IMR-90 (cell line): ENCODE measurements around the gene CDK14. TPM values are rescaled to one million over a fixed set of nuclear protein-coding genes. Genes with fewer than 3 reads are reported as not detected.

Experiments
- ATAC-seq: fragments of 200-7000 bp; cut with Tn5 transposase; 2 replicates; pipeline ENCODE4 v1.9.1; 2020; ENCODE audit warnings: low read depth, mild to moderate bottlenecking, moderate library complexity
- BruUV-seq: library from RNA; stranded (reverse); fragments of 400-500 nt; replicated peaks from 2 replicates; lab custom pipeline; 2021; lab: Mats Ljungman, UMichigan
- CTCF ChIA-PET: fragments of 300-600 bp; formaldehyde crosslinking; extraction: SDS; loops from one replicate; lab custom pipeline; 2021; ENCODE audit warnings: antibody characterized with exemption; lab: Yijun Ruan, JAX
- POLR2A ChIA-PET: fragments of 300-600 bp; sonication (Branson Sonifier 250); formaldehyde crosslinking; loops from one replicate; lab custom pipeline; 2022; ENCODE audit warnings: antibody characterized with exemption; ENCODE audit not compliant: unreplicated experiment; lab: Charles Lee
- DNase-seq: peaks from one replicate; pipeline ENCODE4 v3.0.0; 2013
- H2AFZ ChIP-seq: replicated peaks from 2 replicates; pipeline ENCODE3; 2013; ENCODE audit warnings: low read length, mild to moderate bottlenecking; ENCODE audit not compliant: poor library complexity
- H2AK5ac ChIP-seq: 2 replicates; pipeline ENCODE4 v1.6.1; 2013; ENCODE audit warnings: low read depth, low read length, inconsistent platforms
- H2AK9ac ChIP-seq: replicated peaks from 2 replicates; pipeline ENCODE3; 2013; ENCODE audit warnings: mild to moderate bottlenecking, low read depth, low read length, moderate library complexity; ENCODE audit not compliant: poor library complexity
- H2BK120ac ChIP-seq: 2 replicates; pipeline ENCODE4 v1.6.1; 2013; ENCODE audit warnings: low read depth, low read length, inconsistent platforms
- H2BK15ac ChIP-seq: 3 replicates; pipeline ENCODE4 v1.6.1; 2013; ENCODE audit warnings: low read depth, low read length, inconsistent platforms
- H2BK20ac ChIP-seq: 2 replicates; pipeline ENCODE4 v1.6.1; 2013; ENCODE audit warnings: low read depth, mild to moderate bottlenecking, inconsistent platforms, low read length, moderate library complexity
- H2BK5ac ChIP-seq: 2 replicates; pipeline ENCODE4 v1.6.1; 2013; ENCODE audit warnings: mild to moderate bottlenecking, low read depth, low read length, inconsistent platforms; ENCODE audit not compliant: poor library complexity, severe bottlenecking
- H3K14ac ChIP-seq: replicated peaks from 2 replicates; pipeline ENCODE4 v1.6.1; 2013; ENCODE audit warnings: low read depth, low read length, inconsistent platforms
- H3K18ac ChIP-seq: 2 replicates; pipeline ENCODE4 v1.6.1; 2013; ENCODE audit warnings: low read depth, low read length, control low read depth
- H3K23ac ChIP-seq: 2 replicates; pipeline ENCODE4 v1.6.1; 2013; ENCODE audit warnings: low read depth, low read length, inconsistent platforms
- H3K27ac ChIP-seq: 2 replicates; pipeline ENCODE4 v1.5.1; 2013; ENCODE audit warnings: mild to moderate bottlenecking, control low read depth, low read length; ENCODE audit not compliant: insufficient read depth
- H3K27me3 ChIP-seq: 2 replicates; pipeline ENCODE4 v1.6.1; 2013; ENCODE audit warnings: low read length; ENCODE audit not compliant: control insufficient read depth, insufficient read depth
- H3K36me3 ChIP-seq: 2 replicates; pipeline ENCODE4 v1.6.1; 2013; ENCODE audit warnings: low read length, mixed read lengths; ENCODE audit not compliant: control insufficient read depth, insufficient read depth
- H3K4ac ChIP-seq: 2 replicates; pipeline ENCODE4 v1.6.1; 2013; ENCODE audit warnings: low read depth, low read length, inconsistent platforms
- H3K4me1 ChIP-seq: 2 replicates; pipeline ENCODE4 v1.6.1; 2013; ENCODE audit warnings: low read length, mixed read lengths; ENCODE audit not compliant: control insufficient read depth, insufficient read depth
- H3K4me2 ChIP-seq: 2 replicates; pipeline ENCODE4 v1.6.1; 2013; ENCODE audit warnings: low read depth, mild to moderate bottlenecking, control low read depth, low read length, moderate library complexity
- H3K4me3 ChIP-seq: 2 replicates; pipeline ENCODE4 v1.5.1; 2013; ENCODE audit warnings: low read depth, mild to moderate bottlenecking, control low read depth, low read length, moderate library complexity; ENCODE audit not compliant: insufficient read depth
- H3K56ac ChIP-seq: 2 replicates; pipeline ENCODE4 v1.6.1; 2013; ENCODE audit warnings: low read length, inconsistent platforms; ENCODE audit not compliant: insufficient read depth; ENCODE audit errors: extremely low read depth
- H3K79me1 ChIP-seq, 2 experiments: 2 replicates each; pipeline ENCODE4 v1.6.1; 2013; ENCODE audit warnings: low read length in 2 of 2, inconsistent platforms in 1 of 2, low read depth in 1 of 2
- H3K9ac ChIP-seq: 2 replicates; pipeline ENCODE4 v1.6.1; 2013; ENCODE audit warnings: low read depth, low read length, control low read depth
- H3K9me1 ChIP-seq: 2 replicates; pipeline ENCODE4 v1.6.1; 2013; ENCODE audit warnings: low read length, inconsistent platforms; ENCODE audit not compliant: insufficient read depth
- H3K9me3 ChIP-seq: 2 replicates; pipeline ENCODE4 v1.6.1; 2013; ENCODE audit warnings: low read length; ENCODE audit not compliant: control insufficient read depth, insufficient read depth
- H4K20me1 ChIP-seq: 2 replicates; pipeline ENCODE4 v1.6.1; 2013; ENCODE audit warnings: low read length, inconsistent platforms; ENCODE audit not compliant: insufficient read depth
- H4K5ac ChIP-seq: 2 replicates; pipeline ENCODE4 v1.6.1; 2013; ENCODE audit warnings: mild to moderate bottlenecking, low read depth, low read length, control low read depth
- H4K8ac ChIP-seq, 2 experiments: 2 replicates each; pipeline ENCODE4 v1.6.1; 2013; ENCODE audit warnings: low read depth in 2 of 2, low read length in 2 of 2, control low read depth in 1 of 2, inconsistent platforms in 1 of 2
- H4K91ac ChIP-seq: 2 replicates; pipeline ENCODE4 v1.6.1; 2013; ENCODE audit warnings: low read depth, low read length, inconsistent platforms; ENCODE audit not compliant: insufficient read depth
- CEBPB ChIP-seq: IDR thresholded peaks from 2 replicates; pipeline ENCODE4 v1.6.1; 2012; ENCODE audit warnings: low read depth, low read length, improper control_type of control experiment
- ELK1 ChIP-seq: fragments of 150-350 bp; IDR thresholded peaks from 2 replicates; pipeline ENCODE4 v1.6.1; 2016; ENCODE audit warnings: low read depth, mild to moderate bottlenecking, low read length, moderate library complexity, borderline replicate concordance
- WGBS, 2 experiments: methylation state at CpG; one replicate each; pipeline versions ENCODE4 v1.1.5 to v1.1.7; 2013; ENCODE audit warnings: missing lambda C conversion rate in 2 of 2; ENCODE audit not compliant: insufficient read length in 1 of 2; ENCODE audit errors: extremely low coverage in 2 of 2; 5-methylcytosine and 5-hydroxymethylcytosine counted together
- dilution Hi-C: fragments of 300-500 bp; cut with HindIII; formaldehyde crosslinking; loops from one replicate; pipeline ENCODE4 v1.14.3; 2018; ENCODE audit warnings: low sequenced_read_pairs; ENCODE audit not compliant: unreplicated experiment
- in situ Hi-C: fragments of 300-500 bp; cut with MboI; formaldehyde crosslinking; loops from 3 replicates; pipeline ENCODE4 v1.14.3; 2019; ENCODE audit warnings: low sequenced_read_pairs, inconsistent platforms, mixed read lengths
- intact Hi-C: fragments of 100-400 bp; cut with micrococcal nuclease; formaldehyde crosslinking; loops from 2 replicates; pipeline ENCODE4 v1.10.0; 2022
- polyA plus RNA-seq, 3 experiments: library from polyadenylated mRNA; depleted of rRNA; stranded (reverse); fragments of >200 nt; gene quantifications; 2 replicates each; pipeline ENCODE4 v1.2.3, GENCODE V29; 2012; ENCODE audit warnings: low replicate concordance in 1 of 3
- total RNA-seq: library from RNA; depleted of rRNA; stranded (reverse); fragments of >200 nt; gene quantifications from 2 replicates; pipeline ENCODE4 v1.2.3, GENCODE V29; 2012

The CDK14 gene
- total and polyA plus RNA-seq, 2 of the 4 experiments (the other 2 are of a cell fraction), result 10.1 to 29.6 TPM

- no peak overlapping the region for H2BK5ac ChIP-seq
- H2AFZ ChIP-seq, result no peak overlapping the region
- H2BK120ac ChIP-seq, result no peak overlapping the region
- H3K56ac ChIP-seq, result no peak overlapping the region
- no TSS peak for BruUV-seq
- H3K79me1 ChIP-seq, result peaks cover 17 to 20% of the 10 kb centered on the region in 2 experiments
- dilution Hi-C loops (no loop called here), in situ Hi-C loops (no loop called here), intact Hi-C loops (no loop called here)
- H2AK5ac ChIP-seq, result no peak overlapping the region
- H4K5ac ChIP-seq, result no peak overlapping the region
- H2BK20ac ChIP-seq, result no peak overlapping the region
- no peaks in the 10 kb centered on the region for H4K20me1 ChIP-seq
- no peak overlapping the region for H2AK9ac ChIP-seq
- H3K18ac ChIP-seq, result no peak overlapping the region
- H3K4me3 ChIP-seq, result no peak overlapping the region
- ChIA-PET POLR2A (no interaction called here), CTCF (no interaction called here)
- H3K4me2 ChIP-seq, result no peak overlapping the region
- no peaks in the 10 kb centered on the region for H3K4me1 ChIP-seq
- no peak overlapping the region for H4K8ac ChIP-seq
- H3K9ac ChIP-seq, result no peak overlapping the region
- no peaks in the 10 kb centered on the region for H3K9me3 ChIP-seq
- no peaks in the 10 kb centered on the region for H3K9me1 ChIP-seq
- TF ChIP-seq CEBPB, result no peak
- no peak for TF ChIP-seq ELK1
- no CpG with 5 or more reads among the region's 2 CpGs for WGBS, 2 experiments
- no peak for DNase-seq
- H3K4ac ChIP-seq, result no peak overlapping the region
- no peak overlapping the region for H4K91ac ChIP-seq
- H3K14ac ChIP-seq, result no peak overlapping the region
- no peak overlapping the region for H3K27ac ChIP-seq
- no peaks in the 10 kb centered on the region for H3K36me3 ChIP-seq
- no peaks in the 10 kb centered on the region for H3K27me3 ChIP-seq
- no peak overlapping the region for H3K23ac ChIP-seq
- no peak for ATAC-seq
- H2BK15ac ChIP-seq, result no peak overlapping the region
Observed at GRCh38 chr7:90686146-90686545, 90.0 kb downstream of the CDK14 start.
